HEK293 (cell line): ENCODE data around the gene GSN.

Experiments used
- CTCF ChIA-PET: fragments of 350-600 bp; formaldehyde crosslinking; extraction: SDS; loops from one replicate; lab custom pipeline; 2021; ENCODE audit warnings: antibody characterized with exemption; lab: Yijun Ruan, JAX
- POLR2A ChIA-PET: fragments of 300-600 bp; formaldehyde crosslinking; extraction: SDS; loops from one replicate; lab custom pipeline; 2020; ENCODE audit warnings: antibody characterized with exemption, inconsistent platforms; lab: Yijun Ruan, JAX
- H3K27ac ChIP-seq: fragments of 200-500 bp; sonication (Bioruptor generic); 2 replicates; pipeline ENCODE4 v1.5.1; 2014; ENCODE audit warnings: low read depth, low read length, control low read depth, inconsistent platforms; ENCODE audit errors: extremely low read depth
- H3K36me3 ChIP-seq, 2 experiments: fragments of 200-500 bp in 1 of 2; sonication (Bioruptor generic) in 1 of 2; 1 replicate in 1 of 2; 2 replicates in 1 of 2; pipeline ENCODE4 v1.5.1; 2014 to 2017; ENCODE audit warnings: inconsistent platforms in 2 of 2, low read length in 2 of 2; ENCODE audit not compliant: control insufficient read depth in 2 of 2, insufficient read depth in 1 of 2
- H3K4me1 ChIP-seq: fragments of 200-500 bp; sonication (Bioruptor generic); 2 replicates; pipeline ENCODE4 v1.5.1; 2014; ENCODE audit warnings: mild to moderate bottlenecking, low read length, inconsistent platforms; ENCODE audit not compliant: control insufficient read depth, insufficient read depth
- H3K4me3 ChIP-seq: 2 replicates; pipeline ENCODE4 v1.5.1; 2011; ENCODE audit warnings: low read depth, mild to moderate bottlenecking, control low read depth, low read length, moderate library complexity
- H3K9me3 ChIP-seq: fragments of 200-500 bp; sonication (Bioruptor generic); 2 replicates; pipeline ENCODE4 v1.5.1; 2014; ENCODE audit warnings: low read depth, low read length, inconsistent platforms; ENCODE audit not compliant: control insufficient read depth, insufficient read depth
- FEZF1 ChIP-seq: fragments of 450-650 bp; formaldehyde crosslinking; IDR thresholded peaks from 2 replicates; pipeline ENCODE4 v1.5.1; 2016; ENCODE audit warnings: missing biosample characterization, missing genetic modification characterization
- GLIS1 ChIP-seq: fragments of 450-650 bp; formaldehyde crosslinking; IDR thresholded peaks from 2 replicates; pipeline ENCODE4 v1.5.1; 2016; ENCODE audit warnings: missing biosample characterization, missing genetic modification characterization
- HOXA7 ChIP-seq: sonication (generic); formaldehyde crosslinking; IDR thresholded peaks from 2 replicates; pipeline ENCODE4 v1.8.1; 2022; ENCODE audit warnings: missing genetic modification reagents, borderline replicate concordance
- INSM2 ChIP-seq: fragments of 450-650 bp; formaldehyde crosslinking; IDR thresholded peaks from 2 replicates; pipeline ENCODE4 v1.5.1; 2016; ENCODE audit warnings: missing biosample characterization, missing genetic modification characterization
- PRDM1 ChIP-seq: fragments of 450-650 bp; formaldehyde crosslinking; IDR thresholded peaks from 2 replicates; pipeline ENCODE4; 2016; ENCODE audit warnings: missing biosample characterization, missing genetic modification characterization
- REST ChIP-seq: fragments of 450-650 bp; formaldehyde crosslinking; IDR thresholded peaks from 2 replicates; pipeline ENCODE4 v1.5.1; 2016; ENCODE audit warnings: missing biosample characterization, missing genetic modification characterization
- SP7 ChIP-seq: fragments of 450-650 bp; formaldehyde crosslinking; IDR thresholded peaks from 2 replicates; pipeline ENCODE4 v1.5.1; 2016; ENCODE audit warnings: missing biosample characterization, missing genetic modification characterization
- TCF7L2 ChIP-seq: IDR thresholded peaks from 2 replicates; pipeline ENCODE4 v1.6.1; 2011; ENCODE audit warnings: low read depth, mild to moderate bottlenecking, inconsistent platforms, low read length, moderate library complexity, borderline replicate concordance
- TRIM28 ChIP-seq: IDR thresholded peaks from 2 replicates; pipeline ENCODE4 v1.6.1; 2011; ENCODE audit warnings: low read length, control low read depth, borderline replicate concordance
- WT1 ChIP-seq: fragments of 450-650 bp; formaldehyde crosslinking; IDR thresholded peaks from 2 replicates; pipeline ENCODE4 v1.5.1; 2016; ENCODE audit warnings: missing biosample characterization, missing genetic modification characterization
- ZBTB17 ChIP-seq: fragments of 450-650 bp; formaldehyde crosslinking; IDR thresholded peaks from 2 replicates; pipeline ENCODE4 v1.5.1; 2016; ENCODE audit warnings: missing biosample characterization, missing genetic modification characterization
- ZFP3 ChIP-seq: fragments of 450-650 bp; formaldehyde crosslinking; IDR thresholded peaks from 2 replicates; pipeline ENCODE4 v1.5.1; 2016; ENCODE audit warnings: low read depth, missing biosample characterization, missing genetic modification characterization
- ZNF18 ChIP-seq: fragments of 450-650 bp; formaldehyde crosslinking; IDR thresholded peaks from 2 replicates; pipeline ENCODE4 v1.5.1; 2016; ENCODE audit warnings: missing biosample characterization, missing genetic modification characterization
- ZNF280D ChIP-seq: fragments of 450-650 bp; formaldehyde crosslinking; IDR thresholded peaks from 2 replicates; pipeline ENCODE4 v1.5.1; 2016; ENCODE audit warnings: missing biosample characterization, missing genetic modification characterization
- ZNF341 ChIP-seq: fragments of 450-650 bp; formaldehyde crosslinking; IDR thresholded peaks from 2 replicates; pipeline ENCODE4; 2016; ENCODE audit warnings: low read depth, missing biosample characterization, missing genetic modification characterization
- ZNF366 ChIP-seq: fragments of 450-650 bp; formaldehyde crosslinking; conservative IDR thresholded peaks from 2 replicates; pipeline ENCODE4 v1.5.1; 2016; ENCODE audit warnings: missing biosample characterization, missing genetic modification characterization
- ZNF404 ChIP-seq: fragments of 450-650 bp; formaldehyde crosslinking; IDR thresholded peaks from 2 replicates; pipeline ENCODE4 v1.5.1; 2017; ENCODE audit warnings: missing biosample characterization, missing genetic modification characterization
- ZNF561 ChIP-seq: fragments of 450-650 bp; IDR thresholded peaks from 2 replicates; pipeline ENCODE4 v1.5.1; 2018; ENCODE audit warnings: missing biosample characterization, missing genetic modification characterization, borderline replicate concordance
- ZNF624 ChIP-seq: fragments of 450-650 bp; formaldehyde crosslinking; IDR thresholded peaks from 2 replicates; pipeline ENCODE4 v1.5.1; 2017; ENCODE audit warnings: missing biosample characterization, missing genetic modification characterization
- ZNF654 ChIP-seq: fragments of 450-650 bp; formaldehyde crosslinking; IDR thresholded peaks from 2 replicates; pipeline ENCODE4 v1.5.1; 2016; ENCODE audit warnings: low read depth, missing biosample characterization, missing genetic modification characterization
- ZNF660 ChIP-seq: fragments of 450-650 bp; IDR thresholded peaks from 2 replicates; pipeline ENCODE4 v1.5.1; 2018; ENCODE audit warnings: missing biosample characterization, mild to moderate bottlenecking, missing genetic modification characterization
- TF ChIP-seq, protein P1 (sequence below): fragments of 450-650 bp; formaldehyde crosslinking; IDR thresholded peaks from 2 replicates; pipeline ENCODE4 v1.5.1; 2017; ENCODE audit warnings: missing biosample characterization, mild to moderate bottlenecking, missing genetic modification characterization, moderate library complexity

The GSN gene

GRCh38 chr9:121222524-121223171 lies 45.3 kb upstream of the GSN start:
- ChIA-PET CTCF (interaction anchor here (0.6 to 4.7 kb wide), 25 partner anchors 10 to 1678 kb away, joined by 3 to 57 read pairs (median 4); partner anchors contain the start of gene GSN), POLR2A (no interaction called here)
- H3K9me3 ChIP-seq, result no peaks in the 10 kb centered on the region
- peaks cover 3% of the 10 kb centered on the region; the same call in 1 of the 2 replicates for H3K4me1 ChIP-seq
- no peak overlapping the region for H3K27ac ChIP-seq
- H3K4me3 ChIP-seq, result no peak overlapping the region
- H3K36me3 ChIP-seq, result no peaks in the 10 kb centered on the region
- no peak for TF ChIP-seq ZNF280D (tag by site-specific recombination)
- no peak for TF ChIP-seq ZNF624 (tag by site-specific recombination)
- TF ChIP-seq ZFP3 (tag by site-specific recombination), result no peak
- TF ChIP-seq ZNF654 (tag by site-specific recombination), result 0 out of 2 replicates have a peak, but pooled peaks have one; percentile 14
- TF ChIP-seq, protein P1, sequence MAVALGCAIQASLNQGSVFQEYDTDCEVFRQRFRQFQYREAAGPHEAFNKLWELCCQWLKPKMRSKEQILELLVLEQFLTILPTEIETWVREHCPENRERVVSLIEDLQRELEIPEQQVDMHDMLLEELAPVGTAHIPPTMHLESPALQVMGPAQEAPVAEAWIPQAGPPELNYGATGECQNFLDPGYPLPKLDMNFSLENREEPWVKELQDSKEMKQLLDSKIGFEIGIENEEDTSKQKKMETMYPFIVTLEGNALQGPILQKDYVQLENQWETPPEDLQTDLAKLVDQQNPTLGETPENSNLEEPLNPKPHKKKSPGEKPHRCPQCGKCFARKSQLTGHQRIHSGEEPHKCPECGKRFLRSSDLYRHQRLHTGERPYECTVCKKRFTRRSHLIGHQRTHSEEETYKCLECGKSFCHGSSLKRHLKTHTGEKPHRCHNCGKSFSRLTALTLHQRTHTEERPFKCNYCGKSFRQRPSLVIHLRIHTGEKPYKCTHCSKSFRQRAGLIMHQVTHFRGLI, result no peak
- TF ChIP-seq ZNF366 (tag by site-specific recombination), result no peak
- TF ChIP-seq ZNF561, result no peak
- TF ChIP-seq, all 188 proteins: peak for 1

- H3K9me3 ChIP-seq, result no peaks in the 10 kb centered on the region
- H3K27ac ChIP-seq, result no peak overlapping the region
- CTCF ChIA-PET, result interaction anchor here (1.0 to 4.7 kb wide), 8 partner anchors 9 to 605 kb away, joined by 3 to 57 read pairs (median 13); no protein-coding TSS in a partner anchor
- no peak overlapping the region for H3K4me3 ChIP-seq
- H3K4me1 ChIP-seq, result peaks cover 3% of the 10 kb centered on the region; the same call in 1 of the 2 replicates
- POLR2A ChIA-PET, result no interaction called here
- no peaks in the 10 kb centered on the region for H3K36me3 ChIP-seq
- TF ChIP-seq TCF7L2 (peak; percentile 92), TRIM28 (peak; percentile 40; the same call in 1 of the 2 replicates), ZNF366 (tag by site-specific recombination) (0 out of 2 replicates have a peak, but pooled peaks have one; percentile 28), ZNF404 (tag by site-specific recombination) (no peak), ZNF660 (no peak), ZNF18 (tag by site-specific recombination) (no peak), GLIS1 (tag by site-specific recombination) (0 out of 2 replicates have a peak, but pooled peaks have one; percentile 4), WT1 (tag by site-specific recombination) (peak; percentile 83), REST (tag by site-specific recombination) (no peak), INSM2 (tag by site-specific recombination) (0 out of 2 replicates have a peak, but pooled peaks have one; percentile 38), ZNF341 (tag by site-specific recombination) (peak; percentile 52; the same call in 1 of the 2 replicates), PRDM1 (tag by site-specific recombination) (0 out of 2 replicates have a peak, but pooled peaks have one; percentile 21), FEZF1 (peak; percentile 85), SP7 (0 out of 2 replicates have a peak, but pooled peaks have one; percentile 30), ZBTB17 (tag by site-specific recombination) (peak; percentile 97), HOXA7 (CRISPR knock-in tag) (no peak)
Observed at GRCh38 chr9:121225240-121225639, 42.7 kb upstream of the GSN start.
